PFSK-1 (cell line): ENCODE results near the gene CNTNAP5.

Experiments used
- FOXP2 ChIP-seq: optimal IDR thresholded peaks from 2 replicates; pipeline ENCODE3; 2011; ENCODE audit warnings: borderline replicate concordance, control low read depth, inconsistent platforms; ENCODE audit not compliant: insufficient read depth; ENCODE audit errors: extremely low read length, extremely low read depth
- POLR2AphosphoS5 ChIP-seq: IDR thresholded peaks from 2 replicates; pipeline ENCODE4 v1.6.1; 2012; ENCODE audit warnings: low read depth, mild to moderate bottlenecking, control low read depth, low read length, moderate library complexity
- SIN3A ChIP-seq: IDR thresholded peaks from 2 replicates; pipeline ENCODE4 v1.6.1; 2012; ENCODE audit warnings: mild to moderate bottlenecking, low read length, moderate library complexity, borderline replicate concordance; ENCODE audit not compliant: insufficient read depth
- TAF1 ChIP-seq: IDR thresholded peaks from 2 replicates; pipeline ENCODE4 v1.6.1; 2012; ENCODE audit warnings: low read length, control low read depth, borderline replicate concordance; ENCODE audit not compliant: insufficient read depth
- TF ChIP-seq, protein P1 (sequence below), 2 experiments: IDR thresholded peaks; 2 replicates each; pipeline versions ENCODE4 v1.6.1 to v1.8.0; 2011 to 2012; ENCODE audit warnings: low read depth in 2 of 2, low read length in 2 of 2, control low read depth in 1 of 2, inconsistent platforms in 1 of 2, mild to moderate bottlenecking in 1 of 2, moderate library complexity in 1 of 2; ENCODE audit not compliant: insufficient read depth in 1 of 2

Gene CNTNAP5

DNA sequence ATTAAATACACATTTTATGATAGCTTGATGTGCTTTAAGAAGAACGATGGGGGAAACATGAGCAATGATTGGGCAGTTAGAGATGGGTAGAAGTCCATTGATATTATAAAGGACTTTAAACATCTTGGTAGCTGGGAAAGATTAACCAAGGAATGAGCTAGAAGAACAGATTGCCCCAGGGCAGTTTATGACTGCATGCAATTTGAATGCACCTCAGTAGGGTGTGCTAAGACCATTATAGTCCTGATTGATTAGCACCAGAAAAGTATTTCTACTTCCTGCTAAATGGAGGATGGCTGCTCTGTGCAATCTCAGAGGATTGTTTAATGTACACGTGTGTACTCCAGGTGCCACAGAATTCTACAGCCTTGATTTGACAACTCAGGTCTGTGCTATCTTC, 641.9 kb downstream of the CNTNAP5 start:
- no peak for TF ChIP-seq POLR2AphosphoS5
- no peak for TF ChIP-seq FOXP2
- no peak for TF ChIP-seq TAF1
- TF ChIP-seq, protein P1, sequence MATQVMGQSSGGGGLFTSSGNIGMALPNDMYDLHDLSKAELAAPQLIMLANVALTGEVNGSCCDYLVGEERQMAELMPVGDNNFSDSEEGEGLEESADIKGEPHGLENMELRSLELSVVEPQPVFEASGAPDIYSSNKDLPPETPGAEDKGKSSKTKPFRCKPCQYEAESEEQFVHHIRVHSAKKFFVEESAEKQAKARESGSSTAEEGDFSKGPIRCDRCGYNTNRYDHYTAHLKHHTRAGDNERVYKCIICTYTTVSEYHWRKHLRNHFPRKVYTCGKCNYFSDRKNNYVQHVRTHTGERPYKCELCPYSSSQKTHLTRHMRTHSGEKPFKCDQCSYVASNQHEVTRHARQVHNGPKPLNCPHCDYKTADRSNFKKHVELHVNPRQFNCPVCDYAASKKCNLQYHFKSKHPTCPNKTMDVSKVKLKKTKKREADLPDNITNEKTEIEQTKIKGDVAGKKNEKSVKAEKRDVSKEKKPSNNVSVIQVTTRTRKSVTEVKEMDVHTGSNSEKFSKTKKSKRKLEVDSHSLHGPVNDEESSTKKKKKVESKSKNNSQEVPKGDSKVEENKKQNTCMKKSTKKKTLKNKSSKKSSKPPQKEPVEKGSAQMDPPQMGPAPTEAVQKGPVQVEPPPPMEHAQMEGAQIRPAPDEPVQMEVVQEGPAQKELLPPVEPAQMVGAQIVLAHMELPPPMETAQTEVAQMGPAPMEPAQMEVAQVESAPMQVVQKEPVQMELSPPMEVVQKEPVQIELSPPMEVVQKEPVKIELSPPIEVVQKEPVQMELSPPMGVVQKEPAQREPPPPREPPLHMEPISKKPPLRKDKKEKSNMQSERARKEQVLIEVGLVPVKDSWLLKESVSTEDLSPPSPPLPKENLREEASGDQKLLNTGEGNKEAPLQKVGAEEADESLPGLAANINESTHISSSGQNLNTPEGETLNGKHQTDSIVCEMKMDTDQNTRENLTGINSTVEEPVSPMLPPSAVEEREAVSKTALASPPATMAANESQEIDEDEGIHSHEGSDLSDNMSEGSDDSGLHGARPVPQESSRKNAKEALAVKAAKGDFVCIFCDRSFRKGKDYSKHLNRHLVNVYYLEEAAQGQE (IDR thresholded peaks at IDR 0.05; ENCODE audit: insufficient read depth in 1 of 2, low read depth in 2 of 2, low read length in 2 of 2), result no peak
- no peak for TF ChIP-seq SIN3A

DNA sequence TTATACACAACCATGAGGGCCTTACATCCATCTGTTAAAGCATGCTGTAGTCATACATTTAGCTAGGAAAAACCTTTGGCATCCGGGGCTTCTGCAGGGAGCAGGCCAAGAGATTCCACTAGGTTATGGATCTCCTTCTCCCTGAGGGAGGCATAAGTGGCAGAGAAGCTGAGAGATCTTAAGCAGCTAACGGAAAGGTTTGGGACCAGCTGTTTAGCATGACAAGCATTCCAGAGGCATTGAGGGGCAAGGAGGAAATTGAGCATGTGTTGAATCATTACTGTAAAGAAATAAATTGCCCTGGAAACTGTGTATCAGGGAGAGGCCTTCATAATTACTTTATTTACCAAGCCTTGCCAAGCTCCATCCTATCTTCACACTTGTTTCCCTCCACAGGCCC, 643.1 kb downstream of the CNTNAP5 start:
- TF ChIP-seq POLR2AphosphoS5 (no peak), FOXP2 (no peak)

DNA sequence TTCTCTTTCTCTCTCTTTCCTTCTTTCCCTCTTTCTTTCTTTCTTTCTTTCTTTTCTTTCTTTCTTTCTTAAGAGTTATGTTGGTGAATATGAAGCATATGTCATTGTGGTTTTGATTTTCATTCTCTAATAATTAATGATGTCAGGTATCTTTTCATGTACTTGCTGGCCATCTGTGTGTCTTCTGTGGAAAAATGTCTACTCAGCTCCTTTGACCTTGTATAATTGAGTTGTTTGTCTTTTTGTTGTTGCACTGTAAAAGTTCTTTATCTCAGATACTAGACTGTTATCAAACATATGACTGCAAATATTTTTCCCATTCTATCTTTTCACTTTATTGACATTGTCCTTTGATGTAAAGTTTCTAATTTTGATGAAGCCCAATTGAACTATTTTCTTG, 645.1 kb downstream of the CNTNAP5 start:
- no peak for TF ChIP-seq POLR2AphosphoS5
- no peak for TF ChIP-seq TAF1
- no peak for TF ChIP-seq SIN3A
- TF ChIP-seq, protein P1 (IDR thresholded peaks at IDR 0.05; ENCODE audit: insufficient read depth in 1 of 2, low read depth in 2 of 2, low read length in 2 of 2), result no peak
- no peak for TF ChIP-seq FOXP2

DNA sequence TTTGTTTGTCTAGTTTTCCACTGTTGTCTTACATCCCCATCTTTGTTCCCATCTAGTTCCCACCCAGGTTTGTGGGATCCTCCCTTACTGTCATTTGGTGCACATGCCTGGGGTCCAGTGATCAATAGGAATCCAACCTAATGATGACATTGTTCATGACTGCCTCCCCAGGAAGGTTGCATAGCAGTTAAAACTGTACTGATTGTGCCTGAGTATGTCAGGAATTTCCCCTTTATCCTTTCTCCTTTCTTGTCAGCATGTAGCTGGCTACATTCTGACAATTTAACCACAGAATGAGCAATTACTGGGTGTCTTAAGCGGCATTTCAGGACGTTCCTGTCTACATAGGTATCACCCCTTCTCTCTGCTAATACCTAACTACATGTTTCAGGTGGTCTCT, 653.0 kb downstream of the CNTNAP5 start:
- TF ChIP-seq POLR2AphosphoS5 (no peak), SIN3A (no peak), FOXP2 (no peak), TAF1 (no peak)
- TF ChIP-seq, protein P1 (IDR thresholded peaks at IDR 0.05; ENCODE audit: insufficient read depth in 1 of 2, low read depth in 2 of 2, low read length in 2 of 2), result no peak

DNA sequence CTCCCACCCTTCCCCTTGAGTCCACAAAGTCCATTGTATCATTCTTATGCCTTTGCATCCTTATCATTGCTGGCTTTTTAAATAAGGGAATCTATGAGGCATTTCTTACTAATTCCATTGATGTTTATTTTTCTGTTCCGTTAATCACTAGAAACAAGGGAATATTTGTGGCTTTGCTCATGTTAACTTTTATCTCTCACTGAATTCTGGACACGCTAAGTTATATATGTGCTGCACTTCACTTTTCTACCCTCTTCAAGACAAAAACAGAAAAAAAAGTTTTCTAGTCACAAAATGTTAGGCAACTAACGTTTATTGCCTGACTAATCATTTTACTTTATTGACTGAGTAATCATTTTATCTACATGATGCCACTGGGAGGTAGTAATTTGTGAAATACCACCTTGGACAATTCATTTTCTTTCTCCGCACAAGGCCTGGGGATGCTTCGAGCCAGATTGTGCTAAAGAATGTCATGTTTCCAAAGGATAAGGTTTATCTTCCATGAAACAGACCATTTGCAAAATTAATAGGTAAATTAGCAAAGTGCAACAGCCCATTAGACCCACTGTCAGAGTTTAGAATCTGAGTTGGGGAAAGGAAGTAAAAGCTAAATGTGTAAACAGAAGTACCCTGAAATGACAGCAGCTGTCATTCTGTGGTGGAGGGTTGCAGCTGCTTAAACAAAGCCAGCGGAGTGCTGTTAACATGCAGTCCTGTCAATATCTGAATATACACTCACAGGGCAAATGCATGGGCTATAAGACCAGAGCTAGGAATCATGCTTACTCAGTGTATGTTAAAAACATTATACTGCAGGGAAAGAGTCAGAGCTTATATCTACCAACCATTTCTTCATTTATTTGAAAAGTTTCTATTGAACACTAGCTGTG, 658.7 kb downstream of the CNTNAP5 start:
- TF ChIP-seq SIN3A, result no peak
- TF ChIP-seq, protein P1 (IDR thresholded peaks at IDR 0.05; ENCODE audit: insufficient read depth in 1 of 2, low read depth in 2 of 2, low read length in 2 of 2), result no peak
- no peak for TF ChIP-seq TAF1
- TF ChIP-seq FOXP2, result no peak
- TF ChIP-seq POLR2AphosphoS5, result no peak
